Measurements from ENCODE around the gene HORMAD2. TPM values are rescaled to one million over a fixed set of nuclear protein-coding genes. Genes with fewer than 3 reads are reported as not detected.

The HORMAD2 gene
- total and polyA plus RNA-seq, 2 donors (not counting 1 experiment from before 2014, with no cell fraction given) = not detected

DNA sequence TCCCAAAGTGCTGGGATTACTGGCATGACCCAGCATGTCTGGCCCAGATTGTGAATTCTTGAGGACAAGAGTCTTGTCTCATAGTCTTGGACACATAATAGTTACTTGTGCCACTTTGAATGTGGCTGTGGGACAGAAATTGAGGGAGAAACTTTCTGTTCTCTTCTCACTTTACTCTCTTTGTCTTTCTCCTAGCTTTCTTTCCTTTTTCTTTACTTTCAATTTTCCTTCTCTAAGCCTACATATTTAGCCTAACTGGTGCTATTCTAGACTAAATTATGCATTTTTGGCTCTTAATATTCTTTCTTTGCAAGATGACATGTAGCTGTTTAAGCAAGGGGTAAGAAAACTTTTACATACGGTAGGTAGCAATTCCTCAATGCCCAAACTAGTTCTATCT lies 33.2 kb downstream of the HORMAD2 start:
- Histone ChIP-seq H3K27me3 (replicated peaks in 1 of 4; ENCODE audit: control extremely low read depth in 1 of 4, control insufficient read depth in 3 of 4, insufficient read depth in 4 of 4, low read length in 3 of 4) (no peaks in the 10 kb centered on the region), H3K9ac (ENCODE audit: low read length) (no peak overlapping the region), H4K20me1 (ENCODE audit: control insufficient read depth, insufficient read depth, low read length, poor library complexity, severe bottlenecking) (no peaks in the 10 kb centered on the region), H3K79me2 (ENCODE audit: control insufficient read depth, insufficient read depth, low read length) (no peaks in the 10 kb centered on the region), H3K4me1 (ENCODE audit: control insufficient read depth in 2 of 2, insufficient read depth in 2 of 2, low read length in 2 of 2) (no peaks in the 10 kb centered on the region), H2AFZ (ENCODE audit: insufficient read depth, low read depth, low read length, poor library complexity, severe bottlenecking) (no peak overlapping the region), H3K27ac (ENCODE audit: low read length in 2 of 2) (no peak overlapping the region), H3K4me2 (replicated peaks; ENCODE audit: low read depth, low read length, poor library complexity, severe bottlenecking) (no peak overlapping the region), H3K36me3 (replicated peaks in 1 of 2; ENCODE audit: control extremely low read depth in 1 of 2, control insufficient read depth in 1 of 2, extremely low read depth in 1 of 2, insufficient read depth in 2 of 2, low read length in 1 of 2) (no peaks in the 10 kb centered on the region), H3K9me3 (ENCODE audit: control extremely low read depth in 1 of 3, control insufficient read depth in 2 of 3, insufficient read depth in 1 of 3, low read length in 2 of 3) (no peaks in the 10 kb centered on the region), H3K4me3 (ENCODE audit: control extremely low read depth in 1 of 5, extremely low read depth in 1 of 5, insufficient read depth in 1 of 5, low read depth in 2 of 5, low read length in 4 of 5) (no peak overlapping the region)
- Mint-ChIP-seq H3K27ac (no peak overlapping the region), H3K27me3 (peaks cover 5% of the 10 kb centered on the region), H3K4me1 (no peaks in the 10 kb centered on the region), H3K9me3 (ENCODE audit: insufficient read depth) (no peaks in the 10 kb centered on the region), H3K4me3 (no peak overlapping the region)
- ChIA-PET CTCF (interaction anchor here (1.1 kb wide), 1 partner anchor 175 kb away, joined by 3 read pairs; no protein-coding TSS in a partner anchor), POLR2A (no interaction called here)
- WGBS (ENCODE audit: insufficient coverage) = no CpG with 5 or more reads among the region's 1 CpG
- no peak for ATAC-seq (ENCODE audit: low read depth)
- no peak for DNase-seq
- TF ChIP-seq EZH2 (IDR thresholded peaks at IDR 0.05; ENCODE audit: borderline replicate concordance, insufficient read depth, low read depth, low read length, poor library complexity, severe bottlenecking) = no peak
- TF ChIP-seq, protein P1, sequence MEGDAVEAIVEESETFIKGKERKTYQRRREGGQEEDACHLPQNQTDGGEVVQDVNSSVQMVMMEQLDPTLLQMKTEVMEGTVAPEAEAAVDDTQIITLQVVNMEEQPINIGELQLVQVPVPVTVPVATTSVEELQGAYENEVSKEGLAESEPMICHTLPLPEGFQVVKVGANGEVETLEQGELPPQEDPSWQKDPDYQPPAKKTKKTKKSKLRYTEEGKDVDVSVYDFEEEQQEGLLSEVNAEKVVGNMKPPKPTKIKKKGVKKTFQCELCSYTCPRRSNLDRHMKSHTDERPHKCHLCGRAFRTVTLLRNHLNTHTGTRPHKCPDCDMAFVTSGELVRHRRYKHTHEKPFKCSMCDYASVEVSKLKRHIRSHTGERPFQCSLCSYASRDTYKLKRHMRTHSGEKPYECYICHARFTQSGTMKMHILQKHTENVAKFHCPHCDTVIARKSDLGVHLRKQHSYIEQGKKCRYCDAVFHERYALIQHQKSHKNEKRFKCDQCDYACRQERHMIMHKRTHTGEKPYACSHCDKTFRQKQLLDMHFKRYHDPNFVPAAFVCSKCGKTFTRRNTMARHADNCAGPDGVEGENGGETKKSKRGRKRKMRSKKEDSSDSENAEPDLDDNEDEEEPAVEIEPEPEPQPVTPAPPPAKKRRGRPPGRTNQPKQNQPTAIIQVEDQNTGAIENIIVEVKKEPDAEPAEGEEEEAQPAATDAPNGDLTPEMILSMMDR (IDR thresholded peaks at IDR 0.05) = no peak
- intact Hi-C loops (cut with micrococcal nuclease) = no loop called here

DNA sequence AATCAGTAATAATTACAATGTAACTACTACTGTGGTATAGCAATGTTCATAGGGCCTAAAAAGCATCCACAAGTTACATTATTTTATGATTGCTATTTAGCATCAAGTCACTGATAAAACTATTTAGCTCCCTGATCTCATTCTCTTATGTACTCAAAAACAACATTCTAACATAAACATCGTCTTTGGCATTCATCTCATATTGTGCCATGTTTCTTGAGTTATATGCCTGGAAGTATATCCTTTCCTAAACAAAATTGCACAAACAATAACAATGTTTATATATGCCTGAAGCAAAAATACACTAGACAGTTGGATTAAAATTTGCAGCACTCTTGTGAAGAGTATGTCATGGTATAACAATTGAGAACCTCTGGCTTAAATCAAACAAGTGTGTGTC lies 34.1 kb downstream of the HORMAD2 start:
- Mint-ChIP-seq H3K4me3 (no peak overlapping the region), H3K4me1 (no peaks in the 10 kb centered on the region), H3K27me3 (peaks cover 3% of the 10 kb centered on the region), H3K27ac (no peak overlapping the region), H3K9me3 (ENCODE audit: insufficient read depth) (no peaks in the 10 kb centered on the region)
- no peak overlapping the region for H2AFZ ChIP-seq (ENCODE audit: insufficient read depth, low read depth, low read length, poor library complexity, severe bottlenecking)
- no peaks in the 10 kb centered on the region for H3K4me1 ChIP-seq (ENCODE audit: control insufficient read depth in 2 of 2, insufficient read depth in 2 of 2, low read length in 2 of 2)
- ChIA-PET POLR2A (no interaction called here), CTCF (interaction anchor here (1.1 kb wide), 1 partner anchor 174 kb away, joined by 3 read pairs; no protein-coding TSS in a partner anchor)
- no peaks in the 10 kb centered on the region for H3K36me3 ChIP-seq (replicated peaks in 1 of 2; ENCODE audit: control extremely low read depth in 1 of 2, control insufficient read depth in 1 of 2, extremely low read depth in 1 of 2, insufficient read depth in 2 of 2, low read length in 1 of 2)
- H3K79me2 ChIP-seq (ENCODE audit: control insufficient read depth, insufficient read depth, low read length) = no peaks in the 10 kb centered on the region
- ATAC-seq (ENCODE audit: low read depth) (no peak), DNase-seq (no peak)
- H3K9me3 ChIP-seq (ENCODE audit: control extremely low read depth in 1 of 3, control insufficient read depth in 2 of 3, insufficient read depth in 1 of 3, low read length in 2 of 3) = no peaks in the 10 kb centered on the region
- H3K9ac ChIP-seq (ENCODE audit: low read length) = no peak overlapping the region
- no CpG with 5 or more reads among the region's 1 CpG for WGBS (ENCODE audit: insufficient coverage)
- H3K4me2 ChIP-seq (replicated peaks; ENCODE audit: low read depth, low read length, poor library complexity, severe bottlenecking) = no peak overlapping the region
- TF ChIP-seq, protein P1 (IDR thresholded peaks at IDR 0.05) = no peak
- TF ChIP-seq EZH2 (IDR thresholded peaks at IDR 0.05; ENCODE audit: borderline replicate concordance, insufficient read depth, low read depth, low read length, poor library complexity, severe bottlenecking) = no peak
- no peaks in the 10 kb centered on the region for H4K20me1 ChIP-seq (ENCODE audit: control insufficient read depth, insufficient read depth, low read length, poor library complexity, severe bottlenecking)
- H3K27ac ChIP-seq (ENCODE audit: low read length in 2 of 2) = no peak overlapping the region
- H3K27me3 ChIP-seq (replicated peaks in 1 of 4; ENCODE audit: control extremely low read depth in 1 of 4, control insufficient read depth in 3 of 4, insufficient read depth in 4 of 4, low read length in 3 of 4) = no peaks in the 10 kb centered on the region
- H3K4me3 ChIP-seq (ENCODE audit: control extremely low read depth in 1 of 5, extremely low read depth in 1 of 5, insufficient read depth in 1 of 5, low read depth in 2 of 5, low read length in 4 of 5) = no peak overlapping the region
- intact Hi-C loops (cut with micrococcal nuclease) = no loop called here

All from B cell (primary cell).